HG02623 (cell line): ENCODE results near the gene SSUH2.

Experiments
- ATAC-seq: cut with Tn5 transposase; IDR thresholded peaks from one replicate; pipeline ENCODE4 v1.9.1; 2021; ENCODE audit warnings: moderate library complexity; ENCODE audit not compliant: unreplicated experiment

Gene SSUH2

GRCh38 chr3:8618950-8619349 lies 25.6 kb downstream of the SSUH2 start:
- no peak for ATAC-seq

GRCh38 chr3:8617921-8618320 lies 26.7 kb downstream of the SSUH2 start:
- no peak for ATAC-seq

- no peak for ATAC-seq
Observed at GRCh38 chr3:8610951-8611350, 33.6 kb downstream of the SSUH2 start.

GRCh38 chr3:8608791-8609467 lies 35.7 kb downstream of the SSUH2 start:
- ATAC-seq, result no peak

- ATAC-seq, result no peak
Observed at GRCh38 chr3:8608041-8608790, 36.4 kb downstream of the SSUH2 start.

- ATAC-seq, result no peak
Observed at GRCh38 chr3:8607234-8608040, 37.2 kb downstream of the SSUH2 start.

- ATAC-seq, result no peak
Observed at GRCh38 chr3:8606701-8607231, 37.8 kb downstream of the SSUH2 start.

- ATAC-seq, result no peak
Observed at GRCh38 chr3:8604988-8605387, 39.6 kb downstream of the SSUH2 start.

- no peak for ATAC-seq
Observed at GRCh38 chr3:8604006-8604405, 40.6 kb downstream of the SSUH2 start.

- ATAC-seq, result no peak
Observed at GRCh38 chr3:8603115-8603710, 41.4 kb downstream of the SSUH2 start.

- ATAC-seq, result no peak
Observed at GRCh38 chr3:8600457-8600856, 44.1 kb downstream of the SSUH2 start.

- ATAC-seq, result no peak
Observed at GRCh38 chr3:8599146-8599545, 45.5 kb downstream of the SSUH2 start.

- ATAC-seq, result no peak
Observed at GRCh38 chr3:8597219-8597853, 47.3 kb downstream of the SSUH2 start.

GRCh38 chr3:8596321-8597218 lies 48.0 kb downstream of the SSUH2 start:
- no peak for ATAC-seq

GRCh38 chr3:8595695-8596115 lies 48.9 kb downstream of the SSUH2 start:
- no peak for ATAC-seq

GRCh38 chr3:8595252-8595651 lies 49.3 kb downstream of the SSUH2 start:
- ATAC-seq, result no peak

GRCh38 chr3:8593021-8593827 lies 51.4 kb downstream of the SSUH2 start:
- ATAC-seq, result no peak

GRCh38 chr3:8589880-8590556 lies 54.6 kb downstream of the SSUH2 start:
- ATAC-seq, result no peak
